Osteoblast (primary cell): ENCODE results near the gene CWH43. TPM values are rescaled to one million over a fixed set of nuclear protein-coding genes. Genes with fewer than 3 reads are reported as not detected.

Source experiments
- DNase-seq: peaks from one replicate; pipeline ENCODE4 v3.0.0; 2011; ENCODE audit warnings: low spot score, mixed read lengths; ENCODE audit not compliant: insufficient read length; ENCODE audit errors: missing footprints
- H2AFZ ChIP-seq: 2 replicates; pipeline ENCODE4 v1.6.0; 2011; ENCODE audit warnings: mild to moderate bottlenecking, low read length
- H3K27ac ChIP-seq: 2 replicates; pipeline ENCODE4 v1.5.1; 2011; ENCODE audit warnings: mild to moderate bottlenecking, low read depth, low read length, moderate library complexity
- H3K27me3 ChIP-seq: 2 replicates; pipeline ENCODE4 v1.6.0; 2012; ENCODE audit warnings: mild to moderate bottlenecking, control low read depth, inconsistent platforms, low read length, moderate library complexity; ENCODE audit not compliant: insufficient read depth
- H3K36me3 ChIP-seq: 2 replicates; pipeline ENCODE4 v1.5.1; 2011; ENCODE audit warnings: mild to moderate bottlenecking, low read length, control low read depth, moderate library complexity; ENCODE audit not compliant: insufficient read depth
- H3K4me1 ChIP-seq: 2 replicates; pipeline ENCODE4 v1.5.1; 2011; ENCODE audit warnings: mild to moderate bottlenecking, low read length, control low read depth, moderate library complexity; ENCODE audit not compliant: insufficient read depth
- H3K4me2 ChIP-seq: 2 replicates; pipeline ENCODE4 v1.6.0; 2011; ENCODE audit warnings: mild to moderate bottlenecking, low read length; ENCODE audit not compliant: insufficient read depth
- H3K4me3 ChIP-seq: fragments of 200-600 bp; sonication (generic); 3 replicates; pipeline ENCODE4 v1.5.1; 2012; ENCODE audit warnings: mild to moderate bottlenecking, low read length, inconsistent platforms; ENCODE audit not compliant: insufficient read depth
- H3K79me2 ChIP-seq: 2 replicates; pipeline ENCODE4 v1.6.0; 2012; ENCODE audit warnings: mild to moderate bottlenecking, low read length, control low read depth, inconsistent platforms; ENCODE audit not compliant: insufficient read depth
- H3K9me3 ChIP-seq: 2 replicates; pipeline ENCODE4 v1.5.1; 2011; ENCODE audit warnings: low read depth, low read length, control low read depth
- H4K20me1 ChIP-seq: 2 replicates; pipeline ENCODE4 v1.6.0; 2012; ENCODE audit warnings: mild to moderate bottlenecking, low read length, control low read depth; ENCODE audit not compliant: insufficient read depth
- total RNA-seq: library from RNA; depleted of rRNA; stranded (reverse); fragments of >200 nt; gene quantifications from 2 replicates; pipeline ENCODE4 v1.2.3, GENCODE V29; 2012
- TF ChIP-seq, protein P1 (sequence below): IDR thresholded peaks from 2 replicates; pipeline ENCODE4 v1.5.1; 2011; ENCODE audit warnings: mild to moderate bottlenecking, low read depth, low read length, moderate library complexity; ENCODE audit errors: extremely low read depth

CWH43 gene
- total RNA-seq, 1 donor, result not detected

- Histone ChIP-seq H2AFZ (no peak overlapping the region), H4K20me1 (no peaks in the 10 kb centered on the region), H3K27me3 (no peaks in the 10 kb centered on the region), H3K4me3 (no peak overlapping the region), H3K4me2 (no peak overlapping the region), H3K27ac (no peak overlapping the region), H3K36me3 (no peaks in the 10 kb centered on the region), H3K4me1 (peaks cover 5% of the 10 kb centered on the region), H3K9me3 (no peaks in the 10 kb centered on the region), H3K79me2 (no peaks in the 10 kb centered on the region)
- TF ChIP-seq, protein P1, sequence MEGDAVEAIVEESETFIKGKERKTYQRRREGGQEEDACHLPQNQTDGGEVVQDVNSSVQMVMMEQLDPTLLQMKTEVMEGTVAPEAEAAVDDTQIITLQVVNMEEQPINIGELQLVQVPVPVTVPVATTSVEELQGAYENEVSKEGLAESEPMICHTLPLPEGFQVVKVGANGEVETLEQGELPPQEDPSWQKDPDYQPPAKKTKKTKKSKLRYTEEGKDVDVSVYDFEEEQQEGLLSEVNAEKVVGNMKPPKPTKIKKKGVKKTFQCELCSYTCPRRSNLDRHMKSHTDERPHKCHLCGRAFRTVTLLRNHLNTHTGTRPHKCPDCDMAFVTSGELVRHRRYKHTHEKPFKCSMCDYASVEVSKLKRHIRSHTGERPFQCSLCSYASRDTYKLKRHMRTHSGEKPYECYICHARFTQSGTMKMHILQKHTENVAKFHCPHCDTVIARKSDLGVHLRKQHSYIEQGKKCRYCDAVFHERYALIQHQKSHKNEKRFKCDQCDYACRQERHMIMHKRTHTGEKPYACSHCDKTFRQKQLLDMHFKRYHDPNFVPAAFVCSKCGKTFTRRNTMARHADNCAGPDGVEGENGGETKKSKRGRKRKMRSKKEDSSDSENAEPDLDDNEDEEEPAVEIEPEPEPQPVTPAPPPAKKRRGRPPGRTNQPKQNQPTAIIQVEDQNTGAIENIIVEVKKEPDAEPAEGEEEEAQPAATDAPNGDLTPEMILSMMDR, result no peak
- DNase-seq, result no peak
Observed at GRCh38 chr4:48958582-48958981, 27.5 kb upstream of the CWH43 start.

- Histone ChIP-seq H3K27ac (no peak overlapping the region), H3K27me3 (no peaks in the 10 kb centered on the region), H2AFZ (no peak overlapping the region), H3K36me3 (no peaks in the 10 kb centered on the region), H3K4me2 (no peak overlapping the region), H3K9me3 (no peaks in the 10 kb centered on the region), H3K4me3 (no peak overlapping the region), H4K20me1 (no peaks in the 10 kb centered on the region), H3K4me1 (no peaks in the 10 kb centered on the region), H3K79me2 (no peaks in the 10 kb centered on the region)
- no peak for DNase-seq
- TF ChIP-seq, protein P1, result no peak
Observed at GRCh38 chr4:48960988-48961635, 25.0 kb upstream of the CWH43 start.

GRCh38 chr4:48962636-48963035, 23.4 kb upstream of the CWH43 start:
- Histone ChIP-seq H3K36me3 (no peaks in the 10 kb centered on the region), H3K27me3 (no peaks in the 10 kb centered on the region)

DNA sequence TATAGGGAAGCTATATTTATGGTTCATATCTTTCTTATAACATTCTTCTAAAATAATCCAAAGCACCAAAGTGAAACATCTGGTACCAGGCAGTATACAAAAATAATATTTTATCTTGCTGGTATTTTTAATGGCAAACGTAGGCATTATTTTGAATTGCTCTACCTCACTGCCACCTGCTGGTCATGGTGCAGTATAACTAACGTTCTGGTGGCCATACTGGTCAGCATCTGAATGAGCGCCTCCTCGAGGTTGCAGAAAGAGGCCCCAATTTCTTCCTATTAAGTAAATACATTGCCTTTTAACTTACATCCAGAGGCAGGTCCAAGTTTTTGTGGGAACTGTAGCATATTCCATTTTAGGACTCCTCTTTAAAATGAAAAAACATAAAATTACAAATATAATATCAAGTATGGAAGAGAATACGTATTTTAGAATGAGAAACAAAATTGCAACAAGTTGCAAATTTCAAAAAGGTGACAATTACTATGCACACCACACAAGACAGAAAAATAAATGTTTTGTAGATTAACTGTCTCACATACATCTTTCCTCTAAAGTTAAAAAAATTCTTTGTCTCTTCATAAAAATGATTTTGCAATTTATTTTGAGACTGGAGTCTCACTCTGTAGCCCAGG, 22.9 kb upstream of the CWH43 start:
- Histone ChIP-seq H3K4me1 (no peaks in the 10 kb centered on the region), H2AFZ (no peak overlapping the region), H3K4me3 (no peak overlapping the region), H4K20me1 (no peaks in the 10 kb centered on the region), H3K27ac (no peak overlapping the region), H3K79me2 (no peaks in the 10 kb centered on the region), H3K36me3 (no peaks in the 10 kb centered on the region), H3K9me3 (no peaks in the 10 kb centered on the region), H3K27me3 (no peaks in the 10 kb centered on the region), H3K4me2 (no peak overlapping the region)
- TF ChIP-seq, protein P1, result peak; percentile 100
- DNase-seq, result peak; percentile 62

More at GRCh38 chr4:48962636-48963035, 23.4 kb upstream of the CWH43 start:
- Histone ChIP-seq H3K79me2 (no peaks in the 10 kb centered on the region), H3K27ac (no peak overlapping the region), H3K4me1 (no peaks in the 10 kb centered on the region), H3K4me3 (no peak overlapping the region), H3K9me3 (no peaks in the 10 kb centered on the region), H4K20me1 (no peaks in the 10 kb centered on the region), H2AFZ (no peak overlapping the region), H3K4me2 (no peak overlapping the region)
- TF ChIP-seq, protein P1, result no peak
- DNase-seq, result no peak
